Endothelial cell (in vitro differentiated cells): ENCODE data around the gene ENAH. TPM values are rescaled to one million over a fixed set of nuclear protein-coding genes. Genes with fewer than 3 reads are reported as not detected.
"Not testable (repeated sequence)": the region's sequence is repeated elsewhere in the genome, so short reads cannot be mapped to it uniquely, and the experiment has no call there.

Experiments used
- DNase-seq: peaks from one replicate; pipeline ENCODE4 v3.0.0; 2021; ENCODE audit warnings: low spot score
- H3K27ac Mint-ChIP-seq: one replicate; pipeline ENCODE4 v1.8.0; 2021; ENCODE audit warnings: mixed read lengths, inconsistent platforms; ENCODE audit not compliant: unreplicated experiment
- H3K27me3 Mint-ChIP-seq: one replicate; pipeline ENCODE4 v1.8.0; 2021; ENCODE audit warnings: mild to moderate bottlenecking, moderate library complexity, mixed read lengths, inconsistent platforms; ENCODE audit not compliant: unreplicated experiment
- H3K36me3 Mint-ChIP-seq: one replicate; pipeline ENCODE4 v1.8.0; 2021; ENCODE audit warnings: mild to moderate bottlenecking, low read depth, mixed read lengths, inconsistent platforms; ENCODE audit not compliant: unreplicated experiment
- H3K4me1 Mint-ChIP-seq: one replicate; pipeline ENCODE4 v1.8.0; 2021; ENCODE audit warnings: mild to moderate bottlenecking, mixed read lengths, inconsistent platforms; ENCODE audit not compliant: unreplicated experiment
- H3K4me3 Mint-ChIP-seq: one replicate; pipeline ENCODE4 v1.8.0; 2021; ENCODE audit warnings: mild to moderate bottlenecking, mixed read lengths, inconsistent platforms; ENCODE audit not compliant: unreplicated experiment
- H3K9me3 Mint-ChIP-seq: one replicate; pipeline ENCODE4 v1.8.0; 2021; ENCODE audit warnings: mixed read lengths, inconsistent platforms; ENCODE audit not compliant: unreplicated experiment
- CTCF ChIP-seq: fragments of 200-600 bp; sonication (generic); IDR thresholded peaks from one replicate; pipeline ENCODE4 v1.5.0; 2021; ENCODE audit warnings: antibody characterized with exemption; ENCODE audit not compliant: unreplicated experiment
- long read RNA-seq: library from polyadenylated mRNA; unstranded; transcript quantifications from one replicate; pipeline ENCODE4 v2.0.0, GENCODE V29; 2020; ENCODE audit not compliant: unreplicated experiment
- total RNA-seq: library from RNA; stranded (reverse); fragmentation: NEBNext Ultra II Directional; extraction: Animal tissue kit (Norgen Biotek cat#: 25700); gene quantifications from one replicate; pipeline ENCODE4 v1.2.1, GENCODE V29; 2021; ENCODE audit not compliant: unreplicated experiment

Gene ENAH
- total RNA-seq = 82.9 TPM
- long read RNA-seq, partial matches to known transcripts = 2 of 5 reads
- long read RNA-seq, other reads (novel, unspliced or antisense) = 3 of 5 reads

GRCh38 chr1:225652729-225653462, at the start of gene ENAH:
Gene ENAH (minus strand): TSS chr1:225653123. CDS start chr1:225652690, 433 bp downstream.
- Mint-ChIP-seq H3K27ac (peak within 1 kb of the TSS; percentile 92), H3K4me3 (peak within 1 kb of the TSS; percentile 95), H3K4me1 (peaks cover 9% of the 10 kb centered on the region), H3K36me3 (peaks cover 7% of the 10 kb centered on the region), H3K9me3 (no peaks in the 10 kb centered on the region), H3K27me3 (peaks cover 10% of the 10 kb centered on the region)
- no peak for TF ChIP-seq CTCF
- DNase-seq = peak; percentile 71

GRCh38 chr1:225700889-225701465, 48.1 kb upstream of the ENAH start:
- Mint-ChIP-seq H3K36me3 (no peaks in the 10 kb centered on the region), H3K27ac (no peak overlapping the region), H3K9me3 (no peaks in the 10 kb centered on the region), H3K4me3 (no peak overlapping the region), H3K27me3 (peaks cover 2% of the 10 kb centered on the region), H3K4me1 (no peaks in the 10 kb centered on the region)
- no peak for DNase-seq
- no peak for TF ChIP-seq CTCF

GRCh38 chr1:225700164-225700821, 47.4 kb upstream of the ENAH start:
- no peak for TF ChIP-seq CTCF
- H3K9me3 Mint-ChIP-seq = no peaks in the 10 kb centered on the region
- H3K36me3 Mint-ChIP-seq = peaks cover 2% of the 10 kb centered on the region
- no peak overlapping the region for H3K27ac Mint-ChIP-seq
- DNase-seq = no peak
- no peak overlapping the region for H3K4me3 Mint-ChIP-seq
- H3K27me3 Mint-ChIP-seq = peaks cover under 1% of the 10 kb centered on the region
- no peaks in the 10 kb centered on the region for H3K4me1 Mint-ChIP-seq

GRCh38 chr1:225699336-225699735, 46.4 kb upstream of the ENAH start:
- Mint-ChIP-seq H3K27ac (no peak overlapping the region), H3K9me3 (no peaks in the 10 kb centered on the region), H3K4me3 (no peak overlapping the region), H3K27me3 (peaks cover 2% of the 10 kb centered on the region), H3K4me1 (peaks cover under 1% of the 10 kb centered on the region), H3K36me3 (peaks cover 5% of the 10 kb centered on the region)
- TF ChIP-seq CTCF = no peak
- DNase-seq = no peak

- H3K4me3 Mint-ChIP-seq, H3K27me3 Mint-ChIP-seq, H3K9me3 Mint-ChIP-seq, H3K4me1 Mint-ChIP-seq, H3K27ac Mint-ChIP-seq, DNase-seq, H3K36me3 Mint-ChIP-seq: not testable (repeated sequence)
Measured at GRCh38 chr1:225698194-225698593, 45.3 kb upstream of the ENAH start.
